HG03442 (cell line): ENCODE results near the gene INTS7.

Experiments
- ATAC-seq: cut with Tn5 transposase; IDR thresholded peaks from one replicate; pipeline ENCODE4 v1.9.1; 2021; ENCODE audit warnings: mild to moderate bottlenecking, moderate library complexity; ENCODE audit not compliant: unreplicated experiment

The INTS7 gene

DNA sequence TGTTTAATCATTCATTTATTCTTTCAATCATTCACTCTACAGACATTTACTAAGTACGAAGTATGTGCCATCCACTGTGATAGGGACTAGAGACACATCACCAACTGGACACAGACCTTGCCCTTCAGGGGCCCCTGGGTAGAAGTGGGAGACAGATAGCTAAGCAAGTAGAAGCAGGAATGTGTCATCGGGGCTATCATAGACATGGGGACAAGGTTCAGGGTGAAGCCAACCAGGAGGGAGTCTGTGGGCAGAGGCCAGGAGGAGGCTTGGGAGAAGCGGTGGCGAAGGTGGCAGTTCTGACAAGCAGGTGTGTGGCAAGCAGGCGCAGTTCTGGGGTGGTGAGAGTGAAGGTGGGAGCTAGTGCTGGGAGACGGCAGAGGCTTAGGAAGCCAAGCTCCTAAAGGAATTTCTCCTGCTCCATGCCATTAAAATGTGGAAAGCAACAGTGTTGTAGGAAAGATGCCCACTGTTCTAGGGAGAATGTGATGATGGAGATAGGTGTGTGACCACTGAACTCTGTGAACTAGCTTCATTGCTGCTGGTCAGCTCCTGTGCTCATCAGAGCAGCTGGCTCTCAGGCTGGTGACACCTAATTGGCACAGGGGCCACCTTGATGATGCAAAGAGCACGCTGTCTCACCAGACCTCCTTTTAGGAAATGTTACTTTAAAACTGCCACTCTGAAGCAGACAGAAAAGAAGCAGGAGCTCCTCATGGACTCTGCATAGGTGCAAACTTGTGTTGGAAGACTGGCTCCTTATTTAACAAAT lies 125.1 kb downstream of the INTS7 start:
- ATAC-seq, result no peak

DNA sequence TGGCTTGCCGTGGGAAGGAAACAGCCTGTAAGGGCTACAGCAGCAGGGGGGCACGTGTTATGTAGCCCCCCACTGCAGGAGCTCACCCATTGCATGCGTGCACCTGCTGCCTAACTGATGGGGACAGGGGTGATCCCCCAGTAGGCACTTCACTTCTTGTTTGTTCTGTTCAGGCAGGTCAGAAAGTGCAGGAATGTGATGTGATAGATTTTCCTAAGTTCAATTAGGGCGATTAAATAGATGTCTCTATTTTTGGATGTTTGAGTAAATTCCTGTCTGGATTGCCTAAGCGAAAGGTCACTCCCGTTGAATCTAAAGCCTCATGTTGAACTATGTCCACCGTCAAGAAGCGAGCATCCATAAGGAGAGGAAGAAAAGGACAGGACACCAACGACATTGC lies 126.0 kb downstream of the INTS7 start:
- ATAC-seq, result no peak

DNA sequence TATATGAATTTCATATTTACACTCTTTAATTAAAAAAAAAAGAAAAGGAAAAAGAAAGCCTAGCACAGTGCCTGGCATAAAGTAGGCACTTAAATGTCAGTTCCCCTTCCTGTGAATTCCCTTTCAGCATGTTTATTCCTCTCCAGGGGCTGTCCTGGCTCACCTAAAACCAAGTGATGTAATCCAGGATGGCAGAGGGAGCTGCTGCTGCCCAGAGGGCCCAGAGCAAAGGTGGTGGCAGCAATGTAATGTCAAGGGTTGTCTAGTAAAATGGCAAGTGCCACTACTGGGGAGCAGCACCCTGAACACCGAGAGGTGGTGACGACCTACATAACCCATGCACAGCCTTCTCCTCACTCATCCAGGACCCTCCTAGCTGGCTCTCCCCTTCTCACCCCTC lies 126.4 kb downstream of the INTS7 start:
- no peak for ATAC-seq

DNA sequence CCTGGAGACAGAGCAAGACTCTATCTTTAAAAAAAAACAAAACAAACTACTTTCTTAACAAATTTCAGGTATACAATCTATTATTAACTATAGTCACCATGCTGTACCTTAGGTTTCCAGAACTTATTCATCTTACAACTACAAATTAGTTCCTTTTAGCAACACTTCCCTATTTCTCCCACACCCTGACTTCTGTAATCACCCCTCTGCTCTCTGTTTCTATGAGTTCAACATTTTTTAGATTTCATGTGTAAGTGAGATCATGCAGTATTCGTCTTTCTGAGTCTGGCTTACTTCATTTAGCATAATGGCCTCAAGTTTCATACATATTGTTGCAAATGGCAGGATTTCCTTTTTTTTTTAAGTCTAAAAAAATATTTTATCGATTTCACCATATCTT lies 126.9 kb downstream of the INTS7 start:
- ATAC-seq, result peak; percentile 66

DNA sequence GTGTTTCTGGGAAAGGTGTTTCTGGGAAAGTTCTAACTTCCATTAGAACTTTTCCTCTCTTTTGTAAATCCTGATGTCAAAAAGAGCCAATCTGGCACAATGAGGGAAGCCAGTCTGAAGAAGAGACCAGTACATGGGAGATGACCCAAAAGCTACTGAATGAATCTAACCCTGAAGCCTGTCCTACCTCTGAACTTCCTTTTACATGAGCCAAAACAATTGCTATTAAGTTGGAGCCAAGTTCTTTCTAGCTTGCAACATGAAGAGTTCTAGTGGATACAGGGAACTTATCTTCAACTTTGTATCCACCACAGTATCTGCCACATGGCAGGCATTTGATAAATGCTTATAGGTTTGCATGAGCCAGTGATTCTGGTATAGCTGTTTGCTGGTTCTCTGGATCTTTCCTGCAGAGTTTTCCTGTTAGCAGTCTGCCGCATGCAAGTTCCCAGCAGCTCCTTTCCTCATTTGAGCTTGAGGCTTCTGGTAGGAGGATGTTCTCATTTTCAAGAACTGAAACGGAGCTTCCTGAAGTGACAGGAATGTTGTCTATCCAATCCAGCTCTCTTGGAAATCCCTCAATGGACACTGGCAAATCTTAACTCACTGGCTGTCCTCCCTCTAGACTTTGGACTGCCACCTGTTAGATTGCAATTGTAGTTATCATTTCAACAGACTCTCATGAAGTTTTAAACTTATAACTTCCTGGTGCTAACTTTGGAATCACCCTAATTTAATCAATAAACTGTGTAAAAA lies 131.7 kb downstream of the INTS7 start:
- no peak for ATAC-seq

DNA sequence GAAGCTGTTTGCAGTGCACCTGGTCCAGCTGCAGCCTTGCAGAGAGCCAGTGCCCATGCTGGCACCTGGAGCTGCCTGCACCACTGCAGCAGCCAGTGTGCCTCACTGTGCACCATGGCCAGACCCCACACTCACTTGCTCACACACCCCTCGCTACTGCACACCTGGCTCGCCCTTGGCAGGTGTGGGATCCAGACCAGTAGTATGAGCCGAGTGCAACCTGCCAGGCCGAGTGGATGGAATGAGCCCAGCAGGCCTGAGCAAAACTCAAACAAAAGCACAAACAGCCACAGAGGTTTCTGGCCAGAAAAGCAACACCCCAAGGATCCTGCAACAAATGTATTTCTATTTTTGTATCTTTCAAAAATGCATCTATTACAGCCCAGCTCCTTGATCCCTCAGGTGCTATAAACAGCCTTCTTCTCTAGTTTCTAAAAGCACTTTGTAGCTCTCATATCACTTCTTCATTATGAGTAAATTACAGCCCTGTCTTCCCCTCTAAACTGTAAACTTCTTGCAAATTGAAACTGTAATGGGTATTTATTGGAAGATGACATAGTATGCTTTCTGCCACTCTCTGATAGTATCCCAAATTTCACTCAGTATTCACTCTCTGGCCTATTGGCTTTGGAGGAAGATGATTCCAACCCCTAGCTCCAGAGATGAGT lies 132.6 kb downstream of the INTS7 start:
- no peak for ATAC-seq

DNA sequence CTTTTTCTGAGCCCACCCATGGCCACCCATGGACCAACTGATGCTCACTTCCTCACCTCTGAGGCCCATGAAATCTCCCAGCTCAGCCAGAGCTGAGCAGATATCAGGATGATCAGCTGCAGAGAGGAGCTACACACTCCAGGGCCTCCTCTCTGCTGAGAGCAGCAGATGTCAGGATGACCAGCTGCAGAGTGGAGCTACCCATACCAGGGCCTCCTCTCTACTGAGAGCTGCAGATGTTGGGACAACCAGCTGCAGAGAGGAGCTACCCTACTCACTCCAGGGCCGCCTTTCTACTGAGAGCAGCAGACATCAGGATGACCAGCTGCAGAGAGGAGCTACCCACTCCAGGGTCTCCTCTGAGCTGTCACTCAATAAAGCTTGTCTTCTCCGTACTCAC lies 133.4 kb downstream of the INTS7 start:
- ATAC-seq, result no peak

DNA sequence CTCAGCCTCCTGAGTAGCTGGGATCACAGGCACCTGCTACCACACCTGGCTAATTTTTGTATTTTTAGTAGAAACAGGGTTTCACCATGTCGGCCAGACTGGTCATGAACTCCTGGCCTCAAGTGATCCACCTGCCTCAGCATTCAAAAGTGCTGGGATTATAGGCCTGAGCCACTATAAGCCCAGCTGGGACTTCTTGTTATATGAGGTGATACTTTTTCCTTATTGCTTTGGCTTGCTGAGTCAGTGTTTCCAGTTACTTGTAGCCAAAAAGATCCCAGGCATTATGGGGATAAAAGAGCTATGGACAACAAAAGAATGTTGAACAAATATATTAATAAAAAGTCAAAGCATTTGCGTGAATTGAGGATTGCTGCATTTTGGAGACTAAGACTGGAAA lies 134.9 kb downstream of the INTS7 start:
- no peak for ATAC-seq

DNA sequence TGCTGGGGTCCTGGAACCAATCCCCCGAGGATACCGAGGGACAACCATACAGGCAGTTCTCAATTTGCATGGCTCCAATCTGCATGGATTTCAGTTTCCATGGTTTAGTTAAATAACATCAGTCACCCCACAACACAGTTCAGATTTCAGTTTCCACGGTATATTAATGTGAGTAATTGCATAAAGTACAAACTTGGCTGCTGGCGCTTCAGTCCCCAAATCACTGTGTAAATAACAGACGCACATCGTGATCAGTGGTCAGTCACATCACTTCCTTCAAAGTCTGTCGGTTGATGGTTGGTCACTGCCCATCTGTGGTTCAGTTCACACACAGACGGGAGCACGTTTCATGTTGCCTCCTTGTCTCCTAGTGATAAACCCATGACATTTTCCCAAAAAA lies 138.4 kb downstream of the INTS7 start:
- ATAC-seq, result no peak

DNA sequence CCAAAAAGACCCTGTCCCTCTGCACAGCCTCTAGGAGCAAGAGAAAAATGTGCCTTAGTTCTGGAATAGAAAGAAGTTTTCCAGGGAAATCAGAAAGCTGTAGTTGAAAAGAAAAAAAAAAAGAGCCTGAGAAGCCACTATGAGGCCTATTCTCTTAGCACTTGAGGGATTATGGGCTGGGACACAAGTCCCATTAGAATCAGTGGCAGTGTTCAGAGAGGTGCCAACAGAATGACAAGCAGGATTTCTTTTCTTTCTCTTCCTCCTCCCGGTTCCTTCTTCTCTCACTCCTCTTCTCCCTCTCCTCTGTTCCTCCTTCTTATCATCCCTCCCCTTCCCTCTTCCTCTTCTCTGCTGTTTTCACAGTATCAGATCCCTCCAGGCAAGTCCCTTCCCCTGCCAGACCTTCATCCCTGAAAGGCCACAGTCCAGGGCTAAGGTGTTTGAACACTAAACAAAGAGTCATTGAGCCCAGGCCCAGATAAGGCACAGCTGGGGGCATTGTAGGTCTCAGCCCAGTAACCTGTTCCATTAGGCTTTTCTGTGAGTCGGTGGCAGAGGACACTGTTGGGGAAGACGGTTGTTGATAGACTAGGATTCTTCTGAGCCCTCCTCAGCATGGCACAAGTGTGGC lies 140.1 kb downstream of the INTS7 start:
- no peak for ATAC-seq

DNA sequence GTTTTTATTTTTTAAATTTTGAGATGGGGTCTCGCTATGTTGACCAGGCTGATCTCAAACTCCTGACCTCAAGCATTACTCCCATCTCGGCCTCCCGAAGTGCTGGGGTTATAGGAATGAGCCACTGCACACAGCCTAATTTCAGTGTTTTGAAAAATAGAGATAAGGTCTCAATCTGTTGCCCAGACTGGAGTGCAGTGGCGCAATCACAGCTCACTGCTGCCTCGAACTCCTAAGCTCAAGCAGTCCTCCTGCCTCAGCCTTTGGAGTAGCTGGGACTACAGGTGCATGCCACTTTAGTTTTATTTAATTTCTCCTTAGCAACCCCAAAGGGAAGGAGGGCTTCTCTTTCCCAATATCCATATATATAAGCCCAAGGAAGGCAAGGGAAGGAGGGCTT lies 141.0 kb downstream of the INTS7 start:
- ATAC-seq, result no peak

DNA sequence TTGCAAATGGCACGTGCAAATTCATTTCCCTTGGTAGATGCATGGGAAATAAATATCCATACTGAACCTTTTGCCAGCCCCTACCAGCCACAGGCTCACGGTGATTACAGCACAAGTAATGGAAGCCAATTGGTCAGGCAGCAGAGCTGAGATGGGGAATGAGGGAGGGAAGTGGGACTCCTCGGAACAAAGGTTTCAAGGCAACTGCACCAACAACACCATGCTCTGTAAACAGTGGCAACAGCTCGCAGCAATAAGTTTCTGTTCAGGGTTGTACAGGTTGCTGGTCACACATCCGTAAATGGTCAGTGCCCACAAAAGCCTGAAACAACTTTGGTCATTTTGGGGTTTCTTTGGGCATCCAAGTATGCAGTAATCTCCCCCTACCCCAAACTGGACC lies 142.1 kb downstream of the INTS7 start:
- no peak for ATAC-seq

DNA sequence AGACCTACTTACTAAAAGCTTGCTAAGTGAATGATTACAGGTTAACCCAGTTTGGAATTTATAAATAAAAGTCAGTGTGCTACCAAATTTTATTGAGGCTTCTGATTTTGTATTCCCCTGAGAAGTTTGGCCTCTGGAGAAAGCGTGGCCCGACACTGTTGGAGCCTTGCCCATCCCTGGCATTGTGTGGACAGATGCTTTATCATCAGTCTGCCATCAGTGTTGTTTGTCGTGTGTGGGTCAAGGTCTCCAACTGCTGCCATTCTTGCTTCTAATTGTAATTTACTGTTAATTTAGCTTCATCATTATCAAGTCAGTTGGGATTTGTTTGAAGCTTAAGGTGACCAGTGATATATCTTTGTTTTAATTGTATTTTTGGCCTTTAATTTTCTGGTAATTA lies 142.8 kb downstream of the INTS7 start:
- no peak for ATAC-seq

DNA sequence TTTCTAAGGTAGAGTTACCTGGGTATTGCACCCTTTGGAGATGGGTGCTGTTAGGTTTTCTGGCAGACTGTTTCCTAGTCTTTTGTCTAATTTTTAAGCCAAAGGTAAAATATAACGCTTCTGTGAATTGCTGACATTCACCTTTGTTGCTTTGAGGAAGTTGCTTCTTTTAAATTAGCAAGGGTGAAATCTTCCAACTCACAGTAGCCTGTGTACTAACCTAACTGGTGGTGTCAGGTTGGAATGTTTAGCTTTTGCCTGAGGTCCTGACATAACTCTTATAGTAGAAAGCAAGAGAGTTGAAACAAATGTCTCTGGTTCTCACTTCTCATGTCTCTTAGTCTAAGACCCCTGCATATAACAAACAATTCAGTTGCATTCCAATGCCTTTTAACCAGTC lies 143.6 kb downstream of the INTS7 start:
- ATAC-seq, result no peak
